Subcutaneous abdominal adipose tissue (tissue), 5 donors: Measurements from ENCODE around the gene CAPN12.
A peak's percentile ranks its signal among the peaks of the same experiment; 100 is the strongest.

ENCODE experiments used
- H3K27ac ChIP-seq: one replicate; pipeline ENCODE4 v1.7.0; 2013; ENCODE audit warnings: low read depth, mild to moderate bottlenecking, inconsistent platforms, low read length, moderate library complexity
- H3K27me3 ChIP-seq, 5 donors: one replicate each; pipeline ENCODE4 v1.7.0; 2013; ENCODE audit warnings: low read length in 5 of 5, inconsistent platforms in 1 of 5; ENCODE audit not compliant: control insufficient read depth in 5 of 5, insufficient read depth in 4 of 5
- H3K36me3 ChIP-seq, 5 donors: one replicate each; pipeline ENCODE4 v1.7.0; 2013; ENCODE audit warnings: low read length in 5 of 5; ENCODE audit not compliant: control insufficient read depth in 5 of 5, insufficient read depth in 5 of 5
- H3K4me1 ChIP-seq, 5 donors: one replicate each; pipeline ENCODE4 v1.7.0; 2013; ENCODE audit warnings: low read length in 5 of 5, mild to moderate bottlenecking in 3 of 5, moderate library complexity in 1 of 5; ENCODE audit not compliant: control insufficient read depth in 5 of 5, insufficient read depth in 5 of 5
- H3K4me3 ChIP-seq, 5 donors: one replicate each; pipeline ENCODE4 v1.7.0; 2013; ENCODE audit warnings: low read length in 5 of 5, low read depth in 1 of 5
- H3K9ac ChIP-seq, 5 donors: one replicate each; pipeline ENCODE4 v1.7.0; 2013; ENCODE audit warnings: low read length in 5 of 5, mild to moderate bottlenecking in 4 of 5, moderate library complexity in 3 of 5
- H3K9me3 ChIP-seq, 5 donors: one replicate each; pipeline ENCODE4 v1.7.0; 2013; ENCODE audit warnings: low read length in 5 of 5; ENCODE audit not compliant: control insufficient read depth in 5 of 5
- donor health status: healthy.
- donor health status: healthy.
- donor health status: healthy.
- donor health status: healthy.
- donor health status: healthy.

Gene CAPN12

GRCh38 chr19:38726284-38726673 is 18.0 kb downstream of the CAPN12 start:
- peaks cover 0 to 94% (median 92%) of the 10 kb centered on the region in 5 donors for H3K36me3 ChIP-seq
- no peaks in the 10 kb centered on the region for H3K27me3 ChIP-seq
- H3K9ac ChIP-seq = no peak overlapping the region
- H3K4me3 ChIP-seq = no peak overlapping the region
- no peak overlapping the region for H3K27ac ChIP-seq
- no peaks in the 10 kb centered on the region for H3K9me3 ChIP-seq
- H3K4me1 ChIP-seq = peaks cover 0 to 22% (median 0%) of the 10 kb centered on the region in 5 donors

- Histone ChIP-seq H3K9ac (no peak overlapping the region), H3K9me3 (no peaks in the 10 kb centered on the region), H3K4me3 (no peak overlapping the region), H3K27ac (no peak overlapping the region), H3K36me3 (peaks cover 0 to 95% (median 92%) of the 10 kb centered on the region in 5 donors), H3K4me1 (peaks cover 0 to 19% (median 0%) of the 10 kb centered on the region in 5 donors), H3K27me3 (no peaks in the 10 kb centered on the region)
Measured at GRCh38 chr19:38725469-38726283, 18.6 kb downstream of the CAPN12 start.

GRCh38 chr19:38723990-38724854 is 20.1 kb downstream of the CAPN12 start:
- H3K4me3 ChIP-seq = no peak overlapping the region
- peaks cover under 1 to 26% (median 9%) of the 10 kb centered on the region in 5 donors for H3K4me1 ChIP-seq
- H3K36me3 ChIP-seq = peaks cover 0 to 99% (median 98%) of the 10 kb centered on the region in 5 donors
- no peaks in the 10 kb centered on the region for H3K9me3 ChIP-seq
- no peaks in the 10 kb centered on the region for H3K27me3 ChIP-seq
- no peak overlapping the region for H3K9ac ChIP-seq
- no peak overlapping the region for H3K27ac ChIP-seq

- no peaks in the 10 kb centered on the region for H3K9me3 ChIP-seq
- peaks cover 0 to 99% (median 98%) of the 10 kb centered on the region in 5 donors for H3K36me3 ChIP-seq
- H3K4me1 ChIP-seq = peaks cover 4 to 33% (median 13%) of the 10 kb centered on the region in 5 donors
- H3K4me3 ChIP-seq = no peak overlapping the region
- no peak overlapping the region for H3K27ac ChIP-seq
- H3K27me3 ChIP-seq = no peaks in the 10 kb centered on the region
- H3K9ac ChIP-seq = no peak overlapping the region
Measured at GRCh38 chr19:38723606-38723965, 20.7 kb downstream of the CAPN12 start.

- H3K9me3 ChIP-seq = no peaks in the 10 kb centered on the region
- H3K4me3 ChIP-seq = no peak overlapping the region
- H3K27ac ChIP-seq = peak overlapping the region; percentile 46
- peaks cover 5 to 32% (median 15%) of the 10 kb centered on the region in 5 donors for H3K4me1 ChIP-seq
- peaks cover 0 to 100% (median 98%) of the 10 kb centered on the region in 5 donors for H3K36me3 ChIP-seq
- H3K9ac ChIP-seq = no peak overlapping the region
- H3K27me3 ChIP-seq = no peaks in the 10 kb centered on the region
Measured at GRCh38 chr19:38722947-38723605, 21.2 kb downstream of the CAPN12 start.

GRCh38 chr19:38721979-38722773 is 22.1 kb downstream of the CAPN12 start:
- peak overlapping the region; percentile 46 for H3K27ac ChIP-seq
- no peaks in the 10 kb centered on the region for H3K9me3 ChIP-seq
- H3K9ac ChIP-seq = peak overlapping the region in 2 of 5 donors; percentile 14 to 15
- H3K4me3 ChIP-seq = no peak overlapping the region
- H3K27me3 ChIP-seq = no peaks in the 10 kb centered on the region
- peaks cover 0 to 100% (median 98%) of the 10 kb centered on the region in 5 donors for H3K36me3 ChIP-seq
- H3K4me1 ChIP-seq = peaks cover 5 to 30% (median 15%) of the 10 kb centered on the region in 5 donors

- Histone ChIP-seq H3K27me3 (no peaks in the 10 kb centered on the region), H3K4me3 (no peak overlapping the region), H3K9ac (peak overlapping the region in 1 of 5 donors; percentile 14), H3K9me3 (no peaks in the 10 kb centered on the region), H3K36me3 (peaks cover 0 to 100% (median 98%) of the 10 kb centered on the region in 5 donors), H3K27ac (no peak overlapping the region), H3K4me1 (peaks cover 5 to 30% (median 15%) of the 10 kb centered on the region in 5 donors)
Measured at GRCh38 chr19:38721496-38721895, 22.8 kb downstream of the CAPN12 start.

- peaks cover 0 to 98% (median 95%) of the 10 kb centered on the region in 5 donors for H3K36me3 ChIP-seq
Measured at GRCh38 chr19:38720559-38721236, 23.6 kb downstream of the CAPN12 start.

More at GRCh38 chr19:38720559-38721236, 23.6 kb downstream of the CAPN12 start:
- peaks cover 5 to 30% (median 15%) of the 10 kb centered on the region in 5 donors for H3K4me1 ChIP-seq
- no peak overlapping the region for H3K9ac ChIP-seq
- no peaks in the 10 kb centered on the region for H3K27me3 ChIP-seq
- no peak overlapping the region for H3K27ac ChIP-seq
- H3K9me3 ChIP-seq = no peaks in the 10 kb centered on the region
- H3K4me3 ChIP-seq = no peak overlapping the region
